HepG2 (cell line): Measurements from ENCODE around the gene PSD4. TPM values are rescaled to one million over a fixed set of nuclear protein-coding genes. Genes with fewer than 3 reads are reported as not detected.
A peak's percentile ranks its signal among the peaks of the same experiment; 100 is the strongest.

Experiments used
- ARNT ChIP-seq: fragments of 450-650 bp; IDR thresholded peaks from 2 replicates; pipeline ENCODE4 v1.6.1; 2017
- BATF2 ChIP-seq: sonication (generic); formaldehyde crosslinking; IDR thresholded peaks from 2 replicates; pipeline ENCODE4 v1.8.0; 2022; ENCODE audit warnings: mild to moderate bottlenecking, missing genetic modification reagents, moderate library complexity
- EP300 ChIP-seq, 3 experiments: sonication (generic) in 1 of 3; formaldehyde crosslinking in 1 of 3; IDR thresholded peaks; 2 replicates each; pipeline versions ENCODE4 v1.5.1 to v1.6.1; 2011 to 2020; ENCODE audit warnings: low read depth in 2 of 3, low read length in 2 of 3, borderline replicate concordance in 1 of 3, improper control_type of control experiment in 1 of 3, mild to moderate bottlenecking in 1 of 3, missing genetic modification reagents in 1 of 3, moderate library complexity in 1 of 3
- FOXP4 ChIP-seq: sonication (generic); formaldehyde crosslinking; IDR thresholded peaks from 2 replicates; pipeline ENCODE4 v1.4.0; 2020; ENCODE audit warnings: missing genetic modification reagents
- HINFP ChIP-seq: sonication (generic); formaldehyde crosslinking; IDR thresholded peaks from 2 replicates; pipeline ENCODE4 v1.4.0; 2020; ENCODE audit warnings: low read depth, mild to moderate bottlenecking, missing genetic modification reagents
- HOXA3 ChIP-seq: sonication (generic); formaldehyde crosslinking; IDR thresholded peaks from 2 replicates; pipeline ENCODE4 v1.5.0; 2020; ENCODE audit warnings: missing genetic modification reagents
- LRRFIP1 ChIP-seq: sonication (generic); formaldehyde crosslinking; conservative IDR thresholded peaks from 2 replicates; pipeline ENCODE4 v1.4.0; 2020; ENCODE audit warnings: missing genetic modification reagents
- NCOR1 ChIP-seq: fragments of 200-600 bp; sonication (generic); IDR thresholded peaks from 2 replicates; pipeline ENCODE4 v1.7.0; 2017; ENCODE audit warnings: antibody characterized with exemption, low read length, borderline replicate concordance
- PHF21A ChIP-seq: sonication (generic); formaldehyde crosslinking; IDR thresholded peaks from 2 replicates; pipeline ENCODE4 v1.5.0; 2020; ENCODE audit warnings: mild to moderate bottlenecking, missing genetic modification reagents
- REPIN1 ChIP-seq: sonication (generic); formaldehyde crosslinking; IDR thresholded peaks from 2 replicates; pipeline ENCODE4 v1.8.0; 2022; ENCODE audit warnings: missing genetic modification reagents, low read depth, mild to moderate bottlenecking, borderline replicate concordance
- TCF7 ChIP-seq: sonication (generic); IDR thresholded peaks from 2 replicates; pipeline ENCODE4 v1.6.1; 2016; ENCODE audit warnings: antibody characterized with exemption, low read depth
- TERF1 ChIP-seq: sonication (generic); formaldehyde crosslinking; IDR thresholded peaks from 2 replicates; pipeline ENCODE4 v1.8.0; 2022; ENCODE audit warnings: mild to moderate bottlenecking, missing genetic modification reagents, moderate library complexity
- TRIM22 ChIP-seq: fragments of 450-650 bp; IDR thresholded peaks from 2 replicates; pipeline ENCODE4 v1.6.1; 2017
- ZC3H4 ChIP-seq: sonication (generic); formaldehyde crosslinking; IDR thresholded peaks from 2 replicates; pipeline ENCODE4 v1.4.0; 2020; ENCODE audit warnings: missing genetic modification reagents, borderline replicate concordance
- ZMAT5 ChIP-seq: sonication (generic); formaldehyde crosslinking; IDR thresholded peaks from 2 replicates; pipeline ENCODE4 v1.5.0; 2020; ENCODE audit warnings: mild to moderate bottlenecking, low read depth, missing genetic modification reagents, borderline replicate concordance
- ZNF30 ChIP-seq: sonication (generic); formaldehyde crosslinking; IDR thresholded peaks from 2 replicates; pipeline ENCODE4 v1.5.0; 2020; ENCODE audit warnings: mild to moderate bottlenecking, missing genetic modification reagents
- ZNF557 ChIP-seq: sonication (generic); formaldehyde crosslinking; IDR thresholded peaks from 2 replicates; pipeline ENCODE4 v1.4.0; 2020; ENCODE audit warnings: missing genetic modification reagents
- ZNF564 ChIP-seq: sonication (generic); formaldehyde crosslinking; IDR thresholded peaks from 2 replicates; pipeline ENCODE4 v1.8.1; 2023; ENCODE audit warnings: mild to moderate bottlenecking, missing genetic modification reagents
- ZNF572 ChIP-seq: sonication (generic); formaldehyde crosslinking; IDR thresholded peaks from 2 replicates; pipeline ENCODE4 v1.5.1; 2020; ENCODE audit warnings: mild to moderate bottlenecking, missing genetic modification reagents
- ZSCAN20 ChIP-seq: sonication (generic); formaldehyde crosslinking; IDR thresholded peaks from 2 replicates; pipeline ENCODE4 v1.4.0; 2020; ENCODE audit warnings: missing genetic modification reagents, mild to moderate bottlenecking, borderline replicate concordance
- polyA plus RNA-seq, 8 experiments: library from polyadenylated mRNA; depleted of rRNA in 3 of 8; stranded (reverse) in 7 of 8; unstranded in 1 of 8; fragments of >200 nt; fragmentation: Illumina TruSeq in 4 of 8; extraction: Trizol in 4 of 8; gene quantifications; 2 replicates each; pipeline versions ENCODE4 v1.2.1 to v1.2.3, GENCODE V29; 2011 to 2016; ENCODE audit warnings: low read depth in 4 of 8, missing spikeins in 1 of 8, mixed read lengths in 1 of 8; ENCODE audit not compliant: insufficient read depth in 1 of 8
- total RNA-seq, 5 experiments: library from RNA; depleted of rRNA; stranded (reverse); fragments of >200 nt; fragmentation: Illumina TruSeq; extraction: Trizol; gene quantifications; 2 replicates each; pipeline ENCODE4 v1.2.3, GENCODE V29; 2016; ENCODE audit warnings: low read depth in 1 of 5

PSD4 gene
- total and polyA plus RNA-seq, 2 of the 13 experiments (the other 11 are each of a cell fraction or from before 2014, with no cell fraction given) = 5.8 to 9.4 TPM

GRCh38 chr2:113166187-113166645 lies 7.6 kb upstream of the PSD4 start (continued):
- TF ChIP-seq BATF2 (CRISPR knock-in tag) (no peak), HOXA3 (peak; percentile 24; the same call in 1 of the 2 replicates), NCOR1 (peak; percentile 34; the same call in 1 of the 2 replicates), ZNF572 (no peak), REPIN1 (no peak), LRRFIP1 (CRISPR knock-in tag) (no peak), HINFP (CRISPR knock-in tag) (no peak), ZSCAN20 (CRISPR knock-in tag) (no peak), ARNT (no peak), EP300 (IDR thresholded peaks at IDR 0.05; ENCODE audit: low read depth in 2 of 2, low read length in 2 of 2) (peak in 1 of 2 experiments; percentile 53; a peak in 1 of 4 replicates), EP300 (CRISPR knock-in tag; IDR thresholded peaks at IDR 0.05; ENCODE audit: borderline replicate concordance) (no peak; the same call in 1 of the 2 replicates), ZMAT5 (no peak), ZNF30 (no peak), TRIM22 (no peak), ZC3H4 (CRISPR knock-in tag) (no peak), ZNF564 (CRISPR knock-in tag) (peak; percentile 37; the same call in 1 of the 2 replicates), FOXP4 (peak; percentile 66), TERF1 (CRISPR knock-in tag) (no peak), TCF7 (0 out of 2 replicates have a peak, but pooled peaks have one; percentile 40), ZNF557 (CRISPR knock-in tag) (no peak), PHF21A (CRISPR knock-in tag) (peak; percentile 27; the same call in 1 of the 2 replicates)
